Epithelial cell of prostate (primary cell): Measurements from ENCODE around the gene TLE2.
"Not testable (repeated sequence)": the region's sequence is repeated elsewhere in the genome, so short reads cannot be mapped to it uniquely, and the experiment has no call there.

Experiments
- DNase-seq: peaks from one replicate; pipeline ENCODE4 v3.0.0-alpha.2; 2011; ENCODE audit warnings: low read depth, low spot score
- H3K27ac ChIP-seq: fragments of 450-650 bp; 2 replicates; pipeline ENCODE4 v1.5.1; 2017; ENCODE audit warnings: mild to moderate bottlenecking

The TLE2 gene

GRCh38 chr19:3056417-3057088, 27.5 kb upstream of the TLE2 start:
- peak overlapping the region; percentile 98 for H3K27ac ChIP-seq

GRCh38 chr19:3055741-3056416, 26.8 kb upstream of the TLE2 start:
- peak overlapping the region; percentile 98 for H3K27ac ChIP-seq

More at GRCh38 chr19:3056417-3057088, 27.5 kb upstream of the TLE2 start:
- no peak for DNase-seq

DNA sequence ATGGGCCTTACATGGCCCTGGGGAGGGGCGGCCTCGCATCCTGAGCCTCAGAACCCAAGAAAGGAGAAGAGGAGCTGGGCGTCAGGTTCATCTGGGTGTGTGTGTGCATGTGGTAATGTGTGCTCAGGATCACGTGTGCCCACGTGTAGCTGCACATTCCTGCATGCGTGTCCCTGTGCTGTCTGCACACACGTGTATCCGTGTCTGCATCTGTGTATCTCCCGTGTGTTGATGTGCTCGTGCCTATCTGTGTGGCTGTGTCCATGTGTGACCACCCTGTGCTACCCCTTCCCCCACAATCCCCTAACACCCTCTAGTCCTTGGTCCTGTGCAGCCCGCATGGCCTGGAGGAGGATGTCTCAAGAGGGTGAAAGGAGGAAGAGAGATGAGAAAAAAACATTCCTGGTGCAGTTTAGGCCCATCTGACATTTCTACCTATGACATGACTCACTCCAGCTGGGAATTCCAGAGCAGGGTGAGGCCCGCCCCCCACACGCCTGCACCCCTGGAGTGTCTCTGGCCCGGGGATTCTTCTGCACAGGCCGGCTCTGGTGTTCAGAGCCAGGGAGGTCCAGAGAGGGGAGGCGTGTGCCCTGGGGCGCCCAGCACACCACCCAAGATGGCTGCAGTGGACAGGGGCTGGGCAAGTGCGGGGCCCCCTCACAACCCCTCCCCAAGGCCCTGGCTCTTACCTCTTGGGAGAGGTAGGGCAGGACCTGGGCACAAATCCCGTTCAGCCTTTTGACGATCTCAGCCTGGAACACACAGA, 26.1 kb upstream of the TLE2 start:
- DNase-seq = peak; percentile 55
- H3K27ac ChIP-seq = peak overlapping the region; percentile 98

More at GRCh38 chr19:3055741-3056416, 26.8 kb upstream of the TLE2 start:
- peak; percentile 73 for DNase-seq

- H3K27ac ChIP-seq = peak overlapping the region; percentile 98
- DNase-seq = no peak
Measured at GRCh38 chr19:3054265-3054971, 25.3 kb upstream of the TLE2 start.

- no peak for DNase-seq
- H3K27ac ChIP-seq = peak overlapping the region; percentile 98
Measured at GRCh38 chr19:3053780-3054179, 24.7 kb upstream of the TLE2 start.

DNA sequence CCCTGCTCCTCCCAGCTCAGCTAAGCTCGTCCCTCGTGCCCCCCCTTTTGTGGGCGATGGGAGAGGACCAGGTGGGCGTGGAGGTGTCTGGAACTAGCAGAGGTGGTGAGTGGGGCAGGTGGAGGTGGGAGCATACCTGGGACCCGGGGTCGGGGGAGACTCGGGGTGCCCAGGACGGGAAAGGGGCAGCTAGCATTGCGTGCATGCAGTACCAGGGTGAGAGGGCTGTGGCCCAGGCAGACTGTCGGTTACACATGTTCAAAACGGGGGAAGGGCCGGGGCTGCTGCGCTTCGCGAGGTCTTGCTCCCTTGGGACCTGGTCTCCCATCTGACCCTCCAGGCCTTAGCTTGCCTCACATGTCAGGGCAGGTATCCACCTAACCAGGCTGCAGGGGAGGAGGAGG, 24.1 kb upstream of the TLE2 start:
- no peak overlapping the region for H3K27ac ChIP-seq
- DNase-seq = no peak

DNA sequence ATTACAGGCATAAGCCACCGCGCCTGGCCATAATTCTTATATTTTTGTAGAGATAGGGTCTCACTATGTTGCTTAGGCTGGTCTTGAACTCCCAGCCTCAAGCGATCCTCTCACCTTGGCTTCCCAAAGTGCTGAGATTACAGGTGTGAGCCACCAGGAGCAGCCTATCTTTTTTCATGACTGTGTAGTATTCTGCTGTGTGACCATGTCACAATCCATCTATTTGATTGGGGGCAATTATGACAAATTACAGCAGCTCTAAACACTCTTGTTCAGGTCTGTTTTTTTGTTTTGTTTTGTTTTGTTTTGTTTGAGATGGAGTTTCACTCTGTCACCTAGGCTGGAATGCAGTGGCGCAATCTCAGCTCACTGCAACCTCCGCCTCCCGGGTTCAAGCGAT, 20.9 kb upstream of the TLE2 start:
- not testable (repeated sequence) for DNase-seq, H3K27ac ChIP-seq

DNA sequence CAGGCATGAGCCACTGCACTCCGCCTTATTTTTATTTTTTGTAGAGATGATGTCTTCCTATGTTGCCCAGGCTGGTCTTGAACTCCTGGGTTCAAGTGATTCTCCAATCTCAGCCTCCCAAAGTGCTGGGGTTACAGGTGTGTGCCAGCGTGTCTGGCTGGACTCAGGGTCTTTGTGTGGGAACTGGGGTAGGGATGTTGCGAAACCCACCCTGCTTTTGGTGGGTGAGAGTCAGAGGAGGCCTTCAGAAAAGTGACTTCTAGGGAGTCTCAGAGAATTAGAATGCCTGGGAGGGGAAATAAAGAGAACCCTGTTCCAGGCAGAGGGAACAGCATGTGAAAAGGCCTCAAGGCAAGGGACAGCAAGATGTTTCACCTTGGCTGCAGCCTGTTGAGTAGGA, 20.0 kb upstream of the TLE2 start:
- DNase-seq = no peak
- no peak overlapping the region for H3K27ac ChIP-seq

- no peak overlapping the region for H3K27ac ChIP-seq
- DNase-seq = no peak
Measured at GRCh38 chr19:3048190-3048533, 19.1 kb upstream of the TLE2 start.

GRCh38 chr19:3047496-3048189, 18.6 kb upstream of the TLE2 start:
- DNase-seq = no peak
- no peak overlapping the region for H3K27ac ChIP-seq

DNA sequence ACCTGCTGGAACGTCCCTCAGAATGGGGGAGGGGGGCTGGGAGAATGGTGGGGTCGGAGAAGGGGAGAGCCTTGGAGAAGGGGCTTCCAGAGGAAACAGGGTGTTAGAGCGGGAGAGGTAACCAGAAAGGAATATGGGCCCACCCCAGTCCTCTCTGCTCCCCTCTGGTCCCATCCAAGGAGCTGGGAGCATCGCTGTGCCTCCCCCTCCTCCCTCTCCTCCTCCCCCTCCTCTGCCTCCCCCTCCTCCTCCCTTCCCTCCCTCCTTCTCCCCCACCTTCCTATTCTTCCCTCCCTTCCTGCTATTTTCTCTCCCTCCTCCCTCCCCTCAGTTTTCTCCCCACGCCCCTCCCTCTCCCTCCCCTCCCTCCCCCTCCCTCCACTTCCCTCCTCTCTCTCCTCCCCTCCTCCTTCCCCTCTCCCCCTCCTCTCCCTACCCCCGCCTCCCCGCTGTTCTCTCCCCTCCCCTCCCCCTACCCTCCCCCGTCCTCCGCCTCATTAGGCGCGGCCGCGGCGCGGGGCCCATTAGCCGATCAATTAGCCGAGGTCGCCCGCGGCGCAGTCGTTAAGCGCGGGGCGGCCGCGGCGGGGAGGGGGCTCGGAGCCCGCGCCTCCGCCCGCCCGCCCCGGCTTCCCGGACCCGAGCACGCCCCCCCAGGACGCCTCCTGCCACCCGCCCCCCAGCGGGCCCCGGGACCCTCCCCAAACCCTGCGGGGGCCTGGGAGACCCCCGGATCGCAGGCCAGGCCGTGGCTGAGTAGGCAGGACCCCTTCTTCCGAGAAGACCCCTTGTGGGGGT, 17.8 kb upstream of the TLE2 start:
- no peak overlapping the region for H3K27ac ChIP-seq
- DNase-seq = no peak

DNA sequence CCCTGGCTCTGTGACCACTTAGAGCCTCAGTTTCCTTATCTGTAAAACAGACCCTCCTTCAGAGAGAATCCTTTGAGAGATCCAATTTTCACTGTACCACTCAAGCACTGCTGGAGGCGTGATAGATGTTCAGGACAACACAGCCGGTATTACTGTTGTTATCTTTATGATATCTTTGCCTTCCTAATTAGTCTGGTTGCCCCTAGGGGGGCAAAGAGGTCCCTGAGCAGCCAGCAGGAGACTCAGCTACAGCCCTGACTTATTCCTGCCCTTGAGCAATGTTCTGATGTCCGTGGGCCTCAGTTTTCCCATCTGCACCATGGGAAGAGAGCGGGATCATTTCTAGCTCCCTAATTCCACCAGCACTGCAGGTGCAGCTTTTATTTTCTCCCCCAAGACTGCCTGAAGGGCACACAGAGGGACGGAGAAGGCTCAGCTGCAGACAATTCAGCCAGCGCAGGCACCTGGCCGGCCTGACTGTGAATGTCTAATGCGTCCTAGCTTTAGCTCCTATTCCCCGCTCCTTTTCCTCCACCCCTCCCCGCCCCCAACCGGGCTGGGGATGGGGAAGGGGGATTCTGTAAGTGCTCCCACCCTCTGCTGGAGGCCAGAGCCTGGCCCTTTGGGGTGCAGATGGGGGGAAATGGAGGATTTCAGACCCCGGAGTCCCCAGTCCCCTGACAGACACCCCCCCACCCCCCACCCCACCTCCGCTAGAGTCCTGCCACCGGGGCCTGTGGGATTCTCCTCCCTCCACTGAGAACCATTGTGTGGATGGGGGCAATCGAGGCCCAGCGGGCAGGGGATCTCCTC, 17.0 kb upstream of the TLE2 start:
- H3K27ac ChIP-seq = no peak overlapping the region

DNA sequence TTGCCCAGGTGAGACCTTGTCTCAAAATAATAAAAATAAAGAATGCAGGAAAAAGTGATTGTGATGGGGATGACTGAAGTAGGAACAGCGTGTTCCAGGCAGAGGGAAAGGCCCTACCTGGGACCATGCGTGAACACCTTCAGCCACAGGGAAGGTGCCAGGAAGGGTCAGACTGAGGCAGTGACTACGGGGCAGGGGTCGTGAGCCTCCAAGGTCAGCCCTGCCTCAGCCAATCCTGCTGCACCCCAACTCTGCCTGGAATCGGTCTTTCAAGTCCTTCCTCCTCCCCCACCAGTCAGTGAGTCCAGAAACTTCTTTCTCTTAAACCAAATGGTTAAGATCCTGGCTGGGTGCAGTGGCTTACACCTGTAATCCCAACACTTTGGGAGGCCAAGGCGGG, 16.1 kb upstream of the TLE2 start:
- no peak for DNase-seq
- H3K27ac ChIP-seq = no peak overlapping the region

More for the DNA sequence above, 17.0 kb upstream of the TLE2 start:
- DNase-seq = no peak

DNA sequence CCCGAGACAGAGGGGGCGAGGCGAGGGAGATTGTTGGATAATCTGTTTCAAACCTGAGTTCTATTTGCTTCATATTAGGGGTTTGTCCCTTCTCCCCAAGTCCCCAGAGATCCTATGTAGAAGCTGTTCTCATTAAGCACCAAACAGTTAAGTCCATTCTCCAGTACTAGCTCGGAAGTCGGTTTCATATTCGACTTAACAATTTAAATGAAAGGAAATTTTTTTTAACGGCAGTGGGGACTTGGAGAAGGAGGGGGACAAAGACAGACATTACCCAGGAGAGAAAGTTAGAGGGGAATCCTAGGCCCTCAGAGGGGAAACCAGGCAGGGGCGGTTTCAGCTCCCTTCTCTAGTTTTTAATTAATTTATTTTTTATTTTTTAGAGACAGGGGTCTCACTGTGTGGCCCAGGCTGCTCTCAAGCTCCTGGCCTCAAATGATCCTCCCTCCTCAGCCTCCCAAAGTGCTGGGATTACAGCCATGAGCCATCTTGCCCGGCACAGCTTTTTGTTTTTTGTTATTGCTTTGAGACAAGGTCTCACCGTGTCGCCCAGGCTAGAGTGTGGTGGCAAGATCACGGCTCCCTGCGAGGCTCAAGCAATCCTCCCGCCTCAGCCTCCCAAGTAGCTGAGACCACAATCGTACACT, 13.7 kb upstream of the TLE2 start:
- no peak overlapping the region for H3K27ac ChIP-seq
- no peak for DNase-seq

DNA sequence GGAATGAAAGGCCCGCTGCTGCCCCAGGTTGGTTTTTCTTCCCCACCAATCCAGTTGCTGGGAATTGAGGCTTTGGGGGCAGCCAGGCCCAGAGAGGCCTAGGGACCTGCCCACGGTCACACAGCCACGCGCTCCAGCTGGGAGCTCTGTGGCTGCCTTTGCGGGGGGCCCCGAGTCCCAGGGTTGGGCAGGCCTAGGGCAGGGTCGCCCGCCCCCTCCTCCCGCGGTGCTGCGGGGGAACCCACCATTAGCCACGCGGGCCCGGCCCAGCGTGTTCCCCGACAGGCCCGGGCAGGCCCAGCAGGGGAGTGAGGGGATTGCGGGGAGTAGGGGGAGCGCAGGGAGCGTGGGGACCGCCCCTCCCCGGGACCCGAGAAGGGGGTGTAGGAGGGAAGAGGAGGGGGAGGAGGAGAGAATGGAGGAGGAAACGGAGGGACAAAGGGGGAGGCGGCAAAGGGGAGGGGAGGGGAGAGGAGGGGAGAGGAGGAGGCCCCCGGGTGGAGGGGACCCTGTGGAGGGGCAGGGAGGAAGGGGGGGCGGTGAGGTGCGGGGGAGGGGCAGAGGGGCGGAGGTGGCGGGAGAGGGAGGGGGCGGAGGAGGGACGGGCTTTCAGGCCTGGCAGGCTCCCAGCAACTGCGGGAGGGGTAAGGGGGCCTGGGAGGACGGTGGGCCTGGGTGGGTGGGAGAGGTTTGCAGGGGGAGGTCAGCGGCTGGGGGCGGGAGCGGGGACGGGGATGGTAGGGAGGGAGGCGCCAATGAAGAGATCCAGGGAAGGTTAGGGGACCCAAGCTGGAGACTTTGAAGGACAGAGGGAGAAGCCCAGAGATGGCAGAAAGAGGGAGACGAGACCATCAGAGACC, 12.9 kb upstream of the TLE2 start:
- no peak overlapping the region for H3K27ac ChIP-seq
- no peak for DNase-seq

GRCh38 chr19:3041327-3041726, 12.2 kb upstream of the TLE2 start:
- no peak overlapping the region for H3K27ac ChIP-seq
- DNase-seq = no peak

GRCh38 chr19:3039641-3040077, 10.6 kb upstream of the TLE2 start:
- DNase-seq = no peak
- H3K27ac ChIP-seq = no peak overlapping the region
